Measurements from ENCODE around the gene MYO18B. TPM values are rescaled to one million over a fixed set of nuclear protein-coding genes. Genes with fewer than 3 reads are reported as not detected.

MYO18B gene
- polyA plus RNA-seq, 3 donors: not detected

GRCh38 chr22:26054841-26055605, 313.0 kb downstream of the MYO18B start:
- Histone ChIP-seq H3K27ac (ENCODE audit: low read depth in 1 of 2, low read length in 2 of 2) (no peak overlapping the region), H3K36me3 (replicated peaks in 1 of 2; ENCODE audit: control insufficient read depth in 1 of 2, insufficient read depth in 2 of 2, low read length in 2 of 2) (no peaks in the 10 kb centered on the region), H4K20me1 (ENCODE audit: insufficient read depth, low read length) (no peaks in the 10 kb centered on the region), H3K9me3 (replicated peaks in 1 of 2; ENCODE audit: control insufficient read depth in 1 of 2, insufficient read depth in 1 of 2, low read length in 2 of 2) (no peaks in the 10 kb centered on the region), H3K27me3 (ENCODE audit: control insufficient read depth in 2 of 2, insufficient read depth in 2 of 2, low read length in 2 of 2) (peaks cover 2 to 5% of the 10 kb centered on the region in 2 donors), H2AFZ (ENCODE audit: insufficient read depth, low read depth, low read length, poor library complexity, severe bottlenecking) (no peak overlapping the region), H3K9ac (ENCODE audit: insufficient read depth, low read length, poor library complexity, severe bottlenecking) (no peak overlapping the region), H3K4me2 (replicated peaks; ENCODE audit: extremely low read depth, low read length, poor library complexity, severe bottlenecking) (no peak overlapping the region), H3K79me2 (ENCODE audit: insufficient read depth, low read length) (no peaks in the 10 kb centered on the region), H3K4me1 (ENCODE audit: control insufficient read depth in 1 of 2, insufficient read depth in 2 of 2, low read length in 2 of 2) (no peaks in the 10 kb centered on the region), H3K4me3 (replicated peaks in 1 of 3; ENCODE audit: low read depth in 2 of 3, low read length in 3 of 3) (no peak overlapping the region)
- DNase-seq: no peak
- Mint-ChIP-seq H3K9me3 (peaks cover 0 to 2% (median 0%) of the 10 kb centered on the region in 7 donors), H3K36me3 (no peaks in the 10 kb centered on the region), H3K4me1 (no peaks in the 10 kb centered on the region), H3K27ac (no peak overlapping the region), H3K4me3 (no peak overlapping the region), H3K27me3 (ENCODE audit: low read depth in 3 of 3) (peaks cover 1 to 13% (median 8%) of the 10 kb centered on the region in 3 donors)
- TF ChIP-seq, protein P1, sequence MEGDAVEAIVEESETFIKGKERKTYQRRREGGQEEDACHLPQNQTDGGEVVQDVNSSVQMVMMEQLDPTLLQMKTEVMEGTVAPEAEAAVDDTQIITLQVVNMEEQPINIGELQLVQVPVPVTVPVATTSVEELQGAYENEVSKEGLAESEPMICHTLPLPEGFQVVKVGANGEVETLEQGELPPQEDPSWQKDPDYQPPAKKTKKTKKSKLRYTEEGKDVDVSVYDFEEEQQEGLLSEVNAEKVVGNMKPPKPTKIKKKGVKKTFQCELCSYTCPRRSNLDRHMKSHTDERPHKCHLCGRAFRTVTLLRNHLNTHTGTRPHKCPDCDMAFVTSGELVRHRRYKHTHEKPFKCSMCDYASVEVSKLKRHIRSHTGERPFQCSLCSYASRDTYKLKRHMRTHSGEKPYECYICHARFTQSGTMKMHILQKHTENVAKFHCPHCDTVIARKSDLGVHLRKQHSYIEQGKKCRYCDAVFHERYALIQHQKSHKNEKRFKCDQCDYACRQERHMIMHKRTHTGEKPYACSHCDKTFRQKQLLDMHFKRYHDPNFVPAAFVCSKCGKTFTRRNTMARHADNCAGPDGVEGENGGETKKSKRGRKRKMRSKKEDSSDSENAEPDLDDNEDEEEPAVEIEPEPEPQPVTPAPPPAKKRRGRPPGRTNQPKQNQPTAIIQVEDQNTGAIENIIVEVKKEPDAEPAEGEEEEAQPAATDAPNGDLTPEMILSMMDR (IDR thresholded peaks at IDR 0.05): no peak
- intact Hi-C loops (cut with micrococcal nuclease): no loop called here
- WGBS (ENCODE audit: insufficient coverage): 80% methylated on average over 1 of the region's 6 CpGs

- peaks cover 0 to 2% (median 0%) of the 10 kb centered on the region in 7 donors for H3K9me3 Mint-ChIP-seq
These were observed 313.7 kb downstream of the MYO18B start for GRCh38 chr22:26055693-26056092.

More at GRCh38 chr22:26055693-26056092, 313.7 kb downstream of the MYO18B start:
- no peak overlapping the region for H3K27ac Mint-ChIP-seq
- intact Hi-C loops (cut with micrococcal nuclease): no loop called here
- DNase-seq: no peak
- TF ChIP-seq, protein P1 (IDR thresholded peaks at IDR 0.05): no peak
- H3K27me3 Mint-ChIP-seq (ENCODE audit: low read depth in 3 of 3): peaks cover 1 to 13% (median 8%) of the 10 kb centered on the region in 3 donors
- no peak overlapping the region for H3K9ac ChIP-seq (ENCODE audit: insufficient read depth, low read length, poor library complexity, severe bottlenecking)
- no peaks in the 10 kb centered on the region for H3K79me2 ChIP-seq (ENCODE audit: insufficient read depth, low read length)
- no peaks in the 10 kb centered on the region for H3K36me3 ChIP-seq (replicated peaks in 1 of 2; ENCODE audit: control insufficient read depth in 1 of 2, insufficient read depth in 2 of 2, low read length in 2 of 2)
- peaks cover 2 to 3% of the 10 kb centered on the region in 2 donors for H3K27me3 ChIP-seq (ENCODE audit: control insufficient read depth in 2 of 2, insufficient read depth in 2 of 2, low read length in 2 of 2)
- H4K20me1 ChIP-seq (ENCODE audit: insufficient read depth, low read length): no peaks in the 10 kb centered on the region
- H3K36me3 Mint-ChIP-seq: no peaks in the 10 kb centered on the region
- no peak overlapping the region for H3K4me3 Mint-ChIP-seq
- H3K27ac ChIP-seq (ENCODE audit: low read depth in 1 of 2, low read length in 2 of 2): no peak overlapping the region
- H3K4me2 ChIP-seq (replicated peaks; ENCODE audit: extremely low read depth, low read length, poor library complexity, severe bottlenecking): no peak overlapping the region
- 75% methylated on average over 1 of the region's 1 CpG for WGBS (ENCODE audit: insufficient coverage)
- H3K9me3 ChIP-seq (replicated peaks in 1 of 2; ENCODE audit: control insufficient read depth in 1 of 2, insufficient read depth in 1 of 2, low read length in 2 of 2): no peaks in the 10 kb centered on the region
- H3K4me1 Mint-ChIP-seq: no peaks in the 10 kb centered on the region
- no peaks in the 10 kb centered on the region for H3K4me1 ChIP-seq (ENCODE audit: control insufficient read depth in 1 of 2, insufficient read depth in 2 of 2, low read length in 2 of 2)
- no peak overlapping the region for H3K4me3 ChIP-seq (replicated peaks in 1 of 3; ENCODE audit: low read depth in 2 of 3, low read length in 3 of 3)
- H2AFZ ChIP-seq (ENCODE audit: insufficient read depth, low read depth, low read length, poor library complexity, severe bottlenecking): no peak overlapping the region
